CD4-positive, alpha-beta T cell treated with Interleukin-2 at 100 ng/mL for 4 hours (primary cell): ENCODE results near the gene PYGO1.
"Not testable (repeated sequence)": the region's sequence is repeated elsewhere in the genome, so short reads cannot be mapped to it uniquely, and the experiment has no call there.

Experiments
- DNase-seq: peaks from one replicate; pipeline ENCODE4 v3.0.0-alpha.2; 2020; ENCODE audit warnings: low spot score

Gene PYGO1

GRCh38 chr15:55588070-55588814 is at the start of gene PYGO1:
Gene PYGO1, minus strand, starts transcription at chr15:55588345. Its CDS starts 462 bp downstream, at chr15:55587883.
- peak; percentile 5 for DNase-seq

- no peak for DNase-seq
Observed at GRCh38 chr15:55637086-55637485, 48.9 kb upstream of the PYGO1 start.

- no peak for DNase-seq
Observed at GRCh38 chr15:55633731-55634130, 45.6 kb upstream of the PYGO1 start.

GRCh38 chr15:55632434-55632833 is 44.3 kb upstream of the PYGO1 start:
- no peak for DNase-seq

GRCh38 chr15:55630858-55631257 is 42.7 kb upstream of the PYGO1 start:
- no peak for DNase-seq

GRCh38 chr15:55628369-55628730 is 40.2 kb upstream of the PYGO1 start:
- no peak for DNase-seq

GRCh38 chr15:55627730-55628368 is 39.7 kb upstream of the PYGO1 start:
- DNase-seq: no peak

GRCh38 chr15:55619783-55620182 is 31.6 kb upstream of the PYGO1 start:
- no peak for DNase-seq

- no peak for DNase-seq
Observed at GRCh38 chr15:55618387-55618786, 30.2 kb upstream of the PYGO1 start.

GRCh38 chr15:55615445-55615844 is 27.3 kb upstream of the PYGO1 start:
- no peak for DNase-seq

GRCh38 chr15:55613727-55614126 is 25.6 kb upstream of the PYGO1 start:
- no peak for DNase-seq

- no peak for DNase-seq
Observed at GRCh38 chr15:55606214-55606613, 18.1 kb upstream of the PYGO1 start.

GRCh38 chr15:55601374-55601773 is 13.2 kb upstream of the PYGO1 start:
- no peak for DNase-seq

- no peak for DNase-seq
Observed at GRCh38 chr15:55599439-55599838, 11.3 kb upstream of the PYGO1 start.

GRCh38 chr15:55593019-55593418 is 4.9 kb upstream of the PYGO1 start:
- not testable (repeated sequence) for DNase-seq

GRCh38 chr15:55590788-55591187 is 2.6 kb upstream of the PYGO1 start:
- DNase-seq: no peak

GRCh38 chr15:55589287-55589686 is 1.1 kb upstream of the PYGO1 start:
- no peak for DNase-seq

GRCh38 chr15:55588815-55589115 is 620 bp upstream of the PYGO1 start:
- no peak for DNase-seq

- DNase-seq: no peak
Observed at GRCh38 chr15:55587321-55588069, 650 bp downstream of the PYGO1 start.

- DNase-seq: no peak
Observed at GRCh38 chr15:55586808-55587207, 1.3 kb downstream of the PYGO1 start.

GRCh38 chr15:55576943-55577342 is 11.2 kb downstream of the PYGO1 start:
- no peak for DNase-seq

- no peak for DNase-seq
Observed at GRCh38 chr15:55574096-55574495, 14.0 kb downstream of the PYGO1 start.

GRCh38 chr15:55573224-55573623 is 14.9 kb downstream of the PYGO1 start:
- DNase-seq: no peak
